Lower lobe of right lung (tissue), 2 donors: ENCODE measurements around the gene SLC9A9. TPM values are rescaled to one million over a fixed set of nuclear protein-coding genes. Genes with fewer than 3 reads are reported as not detected.
"Not testable (repeated sequence)": the region's sequence is repeated elsewhere in the genome, so short reads cannot be mapped to it uniquely, and the experiment has no call there.

Source experiments
- ATAC-seq, 2 donors: fragments of 200-7000 bp; cut with Tn5 transposase; one replicate each; pipeline ENCODE4 v1.9.1; 2020 to 2022; ENCODE audit warnings: mild to moderate bottlenecking in 2 of 2, moderate library complexity in 2 of 2
- DNase-seq: peaks from one replicate; pipeline ENCODE4 v3.0.0-alpha.2; 2020
- H3K27ac ChIP-seq: fragments of 200-600 bp; one replicate; pipeline ENCODE4 v1.8.0; 2022
- H3K27me3 ChIP-seq: fragments of 200-600 bp; one replicate; pipeline ENCODE4 v1.8.0; 2022; ENCODE audit warnings: low read depth
- H3K36me3 ChIP-seq: fragments of 200-600 bp; one replicate; pipeline ENCODE4 v1.8.0; 2022; ENCODE audit warnings: mild to moderate bottlenecking
- H3K4me1 ChIP-seq: fragments of 200-600 bp; one replicate; pipeline ENCODE4 v1.8.0; 2022
- H3K4me3 ChIP-seq: fragments of 200-600 bp; one replicate; pipeline ENCODE4 v1.8.0; 2022; ENCODE audit warnings: mild to moderate bottlenecking
- H3K9me3 ChIP-seq: fragments of 200-600 bp; one replicate; pipeline ENCODE4 v1.8.0; 2022
- intact Hi-C: fragments of 100-400 bp; cut with DNase I; formaldehyde crosslinking; loops from one replicate; pipeline ENCODE4 v1.11.0; 2022
- total RNA-seq: library from RNA; stranded (reverse); fragmentation: NEBNext Ultra II Directional; extraction: Animal tissue kit (Norgen Biotek cat#: 25700); gene quantifications from one replicate; pipeline ENCODE4 v1.2.1, GENCODE V29; 2021
- TF ChIP-seq, protein P1 (sequence below): fragments of 200-600 bp; IDR thresholded peaks from one replicate; pipeline ENCODE4 v1.8.0; 2022; ENCODE audit warnings: antibody characterized with exemption, mild to moderate bottlenecking
- donor health status: DM: no; HTN: yes; CAD: no; lungs with severe emphysema.

The SLC9A9 gene
- total RNA-seq, 1 donor from 2014 or later: 15.6 TPM

DNA sequence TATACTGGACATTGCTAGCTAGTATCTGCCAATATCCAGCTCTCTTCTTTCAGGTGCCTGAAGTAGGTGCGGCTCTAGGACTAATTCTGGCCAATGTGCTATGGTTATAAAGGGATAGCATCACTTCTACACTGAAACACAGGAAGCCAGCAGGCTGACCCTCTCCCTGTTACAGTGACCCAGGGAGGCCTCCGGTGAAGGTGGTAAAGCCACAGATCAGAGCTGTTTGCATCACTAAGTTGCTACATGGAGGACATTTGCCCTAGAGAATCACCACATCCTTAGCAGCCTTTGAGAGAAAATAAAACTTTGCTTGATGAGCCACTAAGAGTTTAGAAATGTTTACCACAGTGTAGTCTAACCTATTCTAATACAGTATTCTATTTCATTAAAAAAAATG lies 567.3 kb downstream of the SLC9A9 start:
- H3K4me1 ChIP-seq: no peaks in the 10 kb centered on the region
- intact Hi-C loops: no loop called here
- no peaks in the 10 kb centered on the region for H3K9me3 ChIP-seq
- no peaks in the 10 kb centered on the region for H3K27me3 ChIP-seq
- ATAC-seq: no peak
- TF ChIP-seq, protein P1, sequence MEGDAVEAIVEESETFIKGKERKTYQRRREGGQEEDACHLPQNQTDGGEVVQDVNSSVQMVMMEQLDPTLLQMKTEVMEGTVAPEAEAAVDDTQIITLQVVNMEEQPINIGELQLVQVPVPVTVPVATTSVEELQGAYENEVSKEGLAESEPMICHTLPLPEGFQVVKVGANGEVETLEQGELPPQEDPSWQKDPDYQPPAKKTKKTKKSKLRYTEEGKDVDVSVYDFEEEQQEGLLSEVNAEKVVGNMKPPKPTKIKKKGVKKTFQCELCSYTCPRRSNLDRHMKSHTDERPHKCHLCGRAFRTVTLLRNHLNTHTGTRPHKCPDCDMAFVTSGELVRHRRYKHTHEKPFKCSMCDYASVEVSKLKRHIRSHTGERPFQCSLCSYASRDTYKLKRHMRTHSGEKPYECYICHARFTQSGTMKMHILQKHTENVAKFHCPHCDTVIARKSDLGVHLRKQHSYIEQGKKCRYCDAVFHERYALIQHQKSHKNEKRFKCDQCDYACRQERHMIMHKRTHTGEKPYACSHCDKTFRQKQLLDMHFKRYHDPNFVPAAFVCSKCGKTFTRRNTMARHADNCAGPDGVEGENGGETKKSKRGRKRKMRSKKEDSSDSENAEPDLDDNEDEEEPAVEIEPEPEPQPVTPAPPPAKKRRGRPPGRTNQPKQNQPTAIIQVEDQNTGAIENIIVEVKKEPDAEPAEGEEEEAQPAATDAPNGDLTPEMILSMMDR: no peak
- DNase-seq: no peak
- no peak overlapping the region for H3K4me3 ChIP-seq
- no peaks in the 10 kb centered on the region for H3K36me3 ChIP-seq
- no peak overlapping the region for H3K27ac ChIP-seq

DNA sequence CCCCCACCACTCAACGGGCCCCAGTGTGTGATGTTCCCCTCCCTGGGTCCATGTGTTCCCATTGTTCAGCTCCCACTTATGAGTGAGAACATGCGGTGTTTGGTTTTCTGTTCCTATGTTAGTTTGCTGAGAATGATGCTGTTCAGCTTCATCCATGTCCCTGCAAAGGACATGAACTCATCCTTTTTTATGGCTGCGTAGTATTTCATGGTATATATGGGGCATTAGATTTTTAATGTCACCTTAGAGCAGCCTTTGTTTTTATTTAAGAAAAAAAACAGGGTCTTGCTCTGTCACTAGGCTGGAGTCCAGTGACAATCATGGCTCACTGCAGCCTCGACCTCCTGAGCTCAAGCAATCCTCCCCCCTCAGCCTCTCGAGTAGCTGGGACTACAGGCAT lies 568.7 kb downstream of the SLC9A9 start:
- intact Hi-C loops, H3K27me3 ChIP-seq, H3K36me3 ChIP-seq, H3K4me3 ChIP-seq, ATAC-seq, DNase-seq, H3K4me1 ChIP-seq, H3K9me3 ChIP-seq, H3K27ac ChIP-seq: not testable (repeated sequence)

DNA sequence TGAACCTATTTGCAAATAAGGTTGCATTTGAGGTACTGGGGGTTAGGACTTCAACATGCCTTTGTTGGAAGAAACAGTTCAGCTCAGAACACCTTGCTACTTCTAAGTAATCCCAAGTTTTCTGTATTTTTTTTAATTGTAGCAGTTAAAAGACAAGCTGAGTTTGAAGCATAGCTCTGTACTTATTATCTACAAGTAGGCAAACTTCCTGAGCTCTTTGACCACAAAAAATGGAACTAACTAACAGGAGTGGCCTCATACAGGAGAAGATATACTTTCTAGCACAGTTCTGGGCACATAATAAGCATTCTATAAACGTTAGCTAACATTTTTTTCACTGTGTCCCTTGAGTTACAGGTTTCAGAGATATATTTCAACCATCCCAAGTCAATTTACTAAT lies 569.5 kb downstream of the SLC9A9 start:
- Histone ChIP-seq H3K27ac (no peak overlapping the region), H3K36me3 (no peaks in the 10 kb centered on the region), H3K27me3 (no peaks in the 10 kb centered on the region), H3K4me3 (no peak overlapping the region), H3K4me1 (no peaks in the 10 kb centered on the region), H3K9me3 (no peaks in the 10 kb centered on the region)
- intact Hi-C loops: no loop called here
- ATAC-seq: no peak
- TF ChIP-seq, protein P1: no peak
- no peak for DNase-seq

DNA sequence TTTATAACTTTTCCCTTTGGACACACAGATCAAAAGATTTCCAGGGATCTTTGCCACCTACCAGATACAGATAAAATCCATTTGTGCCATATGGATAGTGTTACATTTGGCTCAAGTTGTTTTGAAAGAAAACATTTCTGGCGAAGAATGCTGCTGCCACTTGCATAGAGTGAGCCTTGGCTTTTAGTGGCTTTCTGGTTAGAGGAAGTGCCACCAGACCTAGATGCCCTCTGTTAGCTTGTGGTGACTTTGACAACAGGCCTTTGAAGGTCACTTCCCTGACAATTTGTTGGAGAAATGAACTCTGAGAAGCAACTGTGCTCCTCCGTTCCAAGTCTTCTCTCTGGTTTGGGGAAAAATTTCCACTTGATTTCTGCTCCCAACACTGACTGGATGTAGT lies 570.7 kb downstream of the SLC9A9 start:
- H3K27me3 ChIP-seq: no peaks in the 10 kb centered on the region
- H3K4me1 ChIP-seq: no peaks in the 10 kb centered on the region
- ATAC-seq (no peak), DNase-seq (no peak)
- H3K27ac ChIP-seq: no peak overlapping the region
- H3K9me3 ChIP-seq: no peaks in the 10 kb centered on the region
- intact Hi-C loops: no loop called here
- TF ChIP-seq, protein P1: no peak
- H3K4me3 ChIP-seq: no peak overlapping the region
- H3K36me3 ChIP-seq: no peaks in the 10 kb centered on the region

DNA sequence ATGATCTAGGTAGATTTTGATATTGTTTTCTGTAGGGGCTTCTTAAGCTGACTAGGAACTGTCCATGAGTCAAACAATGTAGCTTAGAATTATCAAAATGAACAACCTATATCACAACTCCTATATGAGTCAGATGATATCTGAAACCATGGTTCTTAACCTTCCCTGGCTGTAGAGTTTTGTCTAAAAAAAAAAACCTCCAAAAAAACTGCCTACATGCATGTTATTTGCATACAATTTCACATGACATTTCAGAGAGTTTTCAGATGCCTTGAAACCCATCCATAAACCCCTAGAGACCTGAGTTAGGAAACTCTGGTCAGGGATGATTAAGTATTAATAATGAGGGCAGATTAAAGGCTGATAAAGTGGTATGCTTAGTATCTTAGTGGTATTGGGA lies 571.7 kb downstream of the SLC9A9 start:
- H3K36me3 ChIP-seq: no peaks in the 10 kb centered on the region
- no peaks in the 10 kb centered on the region for H3K9me3 ChIP-seq
- DNase-seq (no peak), ATAC-seq (no peak)
- no peak overlapping the region for H3K4me3 ChIP-seq
- H3K4me1 ChIP-seq: no peaks in the 10 kb centered on the region
- no peak overlapping the region for H3K27ac ChIP-seq
- TF ChIP-seq, protein P1: no peak
- H3K27me3 ChIP-seq: no peaks in the 10 kb centered on the region
- intact Hi-C loops: no loop called here

DNA sequence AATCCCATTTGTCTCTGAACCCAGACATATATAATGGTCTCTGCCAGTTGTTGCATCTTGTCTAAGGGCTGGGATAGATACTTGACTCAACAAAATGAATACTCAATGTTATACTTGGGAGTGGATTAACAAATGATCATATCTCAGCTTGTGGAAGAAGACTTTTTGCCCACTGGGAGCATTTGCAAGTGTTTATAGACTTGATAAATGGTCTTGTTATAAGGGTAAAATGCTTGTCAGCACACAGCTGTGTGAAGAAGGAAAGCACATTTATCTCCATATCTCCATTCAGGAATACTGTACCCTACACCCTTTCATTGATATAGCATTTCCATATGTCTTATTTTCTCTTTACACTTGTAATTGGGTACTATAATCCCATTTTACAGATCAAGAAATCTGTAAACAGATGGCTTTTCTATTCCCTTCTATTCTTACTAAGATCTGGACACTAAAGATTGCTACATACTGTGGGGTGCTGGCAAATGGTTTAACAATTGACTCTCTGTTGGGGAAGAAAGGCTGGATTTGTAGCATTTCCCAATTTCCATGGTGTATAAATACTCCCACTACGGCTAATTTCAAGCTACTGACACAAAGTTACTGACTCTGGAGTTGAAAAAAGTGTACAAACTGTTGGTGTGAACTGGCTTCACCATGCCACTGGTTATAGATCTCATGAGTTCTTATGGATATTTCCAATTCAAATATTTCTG lies 574.1 kb downstream of the SLC9A9 start:
- Histone ChIP-seq H3K4me1 (no peaks in the 10 kb centered on the region), H3K36me3 (no peaks in the 10 kb centered on the region), H3K27ac (no peak overlapping the region), H3K27me3 (no peaks in the 10 kb centered on the region), H3K9me3 (no peaks in the 10 kb centered on the region), H3K4me3 (no peak overlapping the region)
- intact Hi-C loops: no loop called here
- ATAC-seq (no peak), DNase-seq (no peak)
- TF ChIP-seq, protein P1: no peak
